Epithelial cell of proximal tubule (primary cell): ENCODE data around the gene SLC6A6. TPM values are rescaled to one million over a fixed set of nuclear protein-coding genes. Genes with fewer than 3 reads are reported as not detected.

Experiments
- DNase-seq: peaks from one replicate; pipeline ENCODE4 v3.0.0-alpha.2; 2011; ENCODE audit warnings: low read depth
- H3K4me3 ChIP-seq: 2 replicates; pipeline ENCODE4 v1.5.1; 2011; ENCODE audit warnings: low read depth, mild to moderate bottlenecking, low read length
- total RNA-seq: library from RNA; depleted of rRNA; stranded (reverse); fragments of >200 nt; gene quantifications from 2 replicates; pipeline ENCODE4 v1.2.3, GENCODE V29; 2015
- TF ChIP-seq, protein P1 (sequence below): conservative IDR thresholded peaks from 2 replicates; pipeline ENCODE4 v1.5.1; 2012; ENCODE audit warnings: low read depth, mild to moderate bottlenecking, low read length

SLC6A6 gene
- total RNA-seq, 1 donor from 2014 or later, result 27.9 TPM

DNA sequence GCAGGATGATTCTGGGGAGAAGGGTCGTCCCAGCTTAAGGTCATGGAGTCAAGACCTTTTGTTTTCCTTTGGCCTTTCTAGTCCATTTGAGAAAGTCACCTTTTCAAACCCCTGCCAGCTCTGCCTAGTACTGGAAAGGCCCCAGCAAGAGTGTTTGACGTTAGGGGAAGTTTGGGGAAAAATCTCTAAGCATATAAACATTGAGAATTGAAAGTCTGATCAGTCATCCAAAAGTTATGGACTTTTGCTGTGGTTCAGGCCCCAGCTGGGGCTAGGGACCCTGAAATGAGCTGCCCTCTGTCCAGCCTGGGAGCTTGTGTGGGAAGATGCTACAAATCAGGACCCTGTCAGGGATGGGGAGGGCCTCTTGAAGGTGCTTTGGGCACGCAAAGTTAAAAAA, 21.6 kb downstream of the SLC6A6 start:
- no peak overlapping the region for H3K4me3 ChIP-seq
- no peak for DNase-seq
- TF ChIP-seq, protein P1, sequence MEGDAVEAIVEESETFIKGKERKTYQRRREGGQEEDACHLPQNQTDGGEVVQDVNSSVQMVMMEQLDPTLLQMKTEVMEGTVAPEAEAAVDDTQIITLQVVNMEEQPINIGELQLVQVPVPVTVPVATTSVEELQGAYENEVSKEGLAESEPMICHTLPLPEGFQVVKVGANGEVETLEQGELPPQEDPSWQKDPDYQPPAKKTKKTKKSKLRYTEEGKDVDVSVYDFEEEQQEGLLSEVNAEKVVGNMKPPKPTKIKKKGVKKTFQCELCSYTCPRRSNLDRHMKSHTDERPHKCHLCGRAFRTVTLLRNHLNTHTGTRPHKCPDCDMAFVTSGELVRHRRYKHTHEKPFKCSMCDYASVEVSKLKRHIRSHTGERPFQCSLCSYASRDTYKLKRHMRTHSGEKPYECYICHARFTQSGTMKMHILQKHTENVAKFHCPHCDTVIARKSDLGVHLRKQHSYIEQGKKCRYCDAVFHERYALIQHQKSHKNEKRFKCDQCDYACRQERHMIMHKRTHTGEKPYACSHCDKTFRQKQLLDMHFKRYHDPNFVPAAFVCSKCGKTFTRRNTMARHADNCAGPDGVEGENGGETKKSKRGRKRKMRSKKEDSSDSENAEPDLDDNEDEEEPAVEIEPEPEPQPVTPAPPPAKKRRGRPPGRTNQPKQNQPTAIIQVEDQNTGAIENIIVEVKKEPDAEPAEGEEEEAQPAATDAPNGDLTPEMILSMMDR, result no peak

DNA sequence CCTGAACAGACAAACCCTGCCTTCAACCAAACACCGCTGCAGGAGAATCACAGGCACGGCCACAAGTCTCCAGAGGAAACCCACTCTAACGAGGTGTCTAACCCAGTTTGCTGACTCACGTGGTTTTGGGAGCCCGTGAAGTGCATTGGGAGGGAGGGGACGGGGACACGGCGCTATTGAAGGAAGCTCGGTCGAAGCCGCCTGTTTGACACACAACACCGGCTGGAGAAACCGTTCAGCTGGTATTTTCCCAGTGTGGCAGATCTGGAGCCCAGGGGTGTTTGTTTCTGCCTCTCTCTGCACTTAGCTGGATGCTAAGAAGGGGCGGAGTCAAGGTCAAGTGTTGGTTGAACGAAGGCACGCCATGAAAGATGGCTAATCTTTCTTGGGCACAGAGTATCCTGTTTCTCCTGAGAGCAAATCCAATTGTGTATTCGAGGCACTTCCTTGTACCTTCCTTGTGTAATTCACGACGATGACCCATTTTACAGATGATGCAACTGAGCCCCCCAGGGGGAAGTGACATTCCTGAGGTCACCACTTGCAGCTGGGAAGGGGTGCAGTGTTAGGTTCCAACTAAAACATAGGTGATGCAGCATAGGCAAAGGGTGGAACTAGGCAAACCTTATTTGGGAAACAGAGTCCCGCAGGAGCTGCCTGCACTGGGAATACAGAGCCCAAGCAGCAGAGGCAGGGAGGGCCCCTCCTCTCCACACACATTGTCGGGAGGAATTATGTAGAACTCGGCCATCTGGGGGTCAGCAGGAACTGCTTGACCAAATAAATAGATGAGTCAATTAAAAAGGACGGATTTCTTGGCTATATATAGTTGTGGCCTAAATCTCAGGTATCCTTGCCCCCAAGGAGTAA, 22.5 kb downstream of the SLC6A6 start:
- TF ChIP-seq, protein P1, result no peak
- no peak overlapping the region for H3K4me3 ChIP-seq
- DNase-seq, result no peak

DNA sequence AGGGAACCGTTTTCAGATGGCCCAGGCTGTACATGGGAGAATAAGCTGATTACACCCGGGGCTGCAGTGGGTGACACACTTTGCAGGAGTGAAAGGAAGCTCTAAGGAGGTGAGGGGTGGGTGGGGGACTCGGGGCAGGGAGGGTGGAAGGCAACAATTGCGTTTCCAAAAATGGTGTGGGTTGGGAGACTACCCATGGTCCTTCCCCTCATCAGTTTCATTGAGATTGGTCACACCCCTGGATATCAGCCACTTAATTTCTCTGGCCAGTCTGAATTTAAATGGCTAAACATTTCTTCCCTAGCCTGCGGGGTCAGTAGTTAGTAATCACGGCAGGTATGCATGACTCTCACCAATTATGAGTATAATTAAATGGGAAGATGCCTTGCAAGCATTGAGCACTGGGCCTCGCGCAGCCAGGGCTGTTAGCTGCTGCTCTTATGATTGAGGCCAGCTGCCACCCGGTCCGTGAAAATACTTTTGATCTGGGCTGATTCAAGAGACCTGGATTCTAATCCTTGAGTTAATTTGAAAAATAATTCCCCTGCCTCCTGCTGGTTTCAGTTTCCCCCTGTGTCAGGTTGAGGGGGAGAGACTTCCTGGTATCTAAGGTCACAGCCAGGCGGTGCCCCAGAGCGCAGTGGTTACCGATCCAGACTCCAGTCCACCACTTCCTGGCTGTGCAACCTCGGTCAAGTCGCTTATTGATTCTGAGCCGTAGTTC, 23.3 kb downstream of the SLC6A6 start:
- no peak overlapping the region for H3K4me3 ChIP-seq
- TF ChIP-seq, protein P1, result peak; percentile 8
- DNase-seq, result no peak

DNA sequence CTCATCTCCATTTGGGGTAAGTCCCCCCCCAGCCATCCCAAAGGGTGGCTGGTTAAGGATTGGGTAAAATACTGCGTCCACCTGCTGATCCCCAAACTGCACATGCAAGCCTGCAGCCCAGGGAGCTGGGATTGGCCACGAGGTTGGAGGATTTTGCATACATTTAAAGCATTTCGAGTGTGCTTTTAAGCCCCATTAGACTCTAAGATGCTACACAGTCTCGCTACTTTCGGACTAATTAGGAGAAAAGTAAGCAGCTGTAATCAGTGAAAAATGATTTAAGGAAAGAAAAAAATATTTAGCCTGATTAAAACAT, 23.9 kb downstream of the SLC6A6 start:
- TF ChIP-seq, protein P1, result no peak
- H3K4me3 ChIP-seq, result no peak overlapping the region
- DNase-seq, result no peak

DNA sequence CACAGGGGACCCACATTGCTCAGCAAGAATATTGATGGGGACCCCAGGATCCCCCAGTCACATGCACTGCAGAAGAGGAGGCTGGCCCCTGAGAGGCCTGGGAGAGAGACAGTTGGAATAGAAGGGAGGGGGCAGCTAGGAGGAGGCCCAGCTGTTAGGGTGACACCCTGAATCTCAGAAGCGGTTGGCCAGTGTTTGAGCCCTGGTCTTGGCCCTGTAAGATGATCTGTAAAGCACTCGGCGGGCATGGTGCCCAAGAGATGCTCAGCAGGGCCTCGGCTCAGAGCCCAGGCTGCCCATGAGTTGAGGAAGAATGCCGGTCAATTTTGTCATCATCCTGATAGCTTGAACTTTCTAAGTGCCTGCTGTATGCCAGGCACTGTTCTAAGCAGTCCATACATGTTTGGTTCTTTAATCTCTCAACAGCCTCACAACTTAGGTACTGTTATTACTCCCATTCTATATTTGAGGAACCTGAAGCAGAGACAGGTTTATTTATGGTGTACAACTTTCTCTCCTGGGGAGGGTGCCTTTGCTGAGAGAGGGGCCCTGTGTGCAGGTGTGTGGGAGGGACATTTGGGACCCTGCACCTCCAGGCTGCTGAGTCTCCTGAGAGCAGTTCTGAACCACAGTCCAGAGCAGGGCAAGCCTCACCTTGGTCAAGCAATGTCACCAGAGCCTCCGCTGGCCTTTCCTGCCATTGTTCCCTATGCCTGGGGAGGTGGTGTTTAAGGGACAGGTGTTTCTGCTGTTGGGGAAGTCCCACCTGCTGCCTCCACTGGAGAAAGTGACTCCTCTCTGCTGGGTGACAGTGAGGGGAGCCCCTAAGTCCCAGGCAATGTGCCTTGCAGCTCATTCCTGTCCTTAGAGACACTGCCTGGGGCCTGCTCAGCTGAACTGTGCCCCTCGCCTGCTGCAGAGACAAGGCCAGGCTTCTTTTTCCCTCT, 26.0 kb downstream of the SLC6A6 start:
- DNase-seq, result no peak
- TF ChIP-seq, protein P1, result no peak
- no peak overlapping the region for H3K4me3 ChIP-seq

DNA sequence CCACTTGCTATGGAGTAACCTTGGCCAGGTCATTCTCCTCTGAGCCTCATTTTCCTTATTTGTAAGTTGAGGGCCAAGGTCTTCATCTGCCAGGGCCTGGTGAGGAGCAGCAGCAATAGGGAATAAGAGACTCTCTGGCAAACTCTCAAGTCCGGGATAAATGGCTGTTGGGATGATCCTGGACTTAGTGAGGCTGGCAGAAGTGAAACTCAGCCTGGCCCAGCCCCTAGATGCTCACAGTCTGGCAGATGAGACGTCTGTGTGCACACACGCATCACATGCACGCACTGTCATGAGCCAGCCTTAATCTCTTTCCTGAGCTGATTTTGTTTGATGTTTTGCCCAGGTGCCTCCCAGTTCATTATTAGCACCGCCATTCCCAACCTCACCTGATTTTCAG, 26.8 kb downstream of the SLC6A6 start:
- no peak for DNase-seq
- TF ChIP-seq, protein P1, result no peak
- H3K4me3 ChIP-seq, result no peak overlapping the region
